ENCODE data around the gene LGR6.

DNA sequence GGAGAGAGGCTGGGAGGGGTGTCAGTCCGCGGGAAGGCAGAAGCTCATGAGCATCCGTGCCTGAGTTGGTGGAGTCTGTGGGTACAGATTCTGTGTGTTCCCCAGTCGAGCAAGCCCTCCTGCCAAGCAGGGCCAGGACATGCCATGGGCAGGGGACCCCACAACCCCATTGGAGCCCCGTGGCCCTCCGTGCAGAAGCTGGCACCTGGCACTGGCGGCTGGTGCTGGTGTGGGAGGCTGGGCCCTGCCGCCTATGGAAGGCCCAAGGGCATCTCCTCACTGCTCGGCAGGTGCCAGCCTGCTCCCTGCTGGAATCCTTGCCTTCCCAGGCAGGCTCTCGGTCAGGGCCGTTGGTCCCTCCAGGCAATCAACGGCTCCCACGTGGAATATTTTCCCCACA lies 74.4 kb downstream of the LGR6 start:
- no peak for TF ChIP-seq CTCF (IDR thresholded peaks at IDR 0.05; ENCODE audit: low read length)
- no peak for TF ChIP-seq EZH2 (IDR thresholded peaks at IDR 0.05; ENCODE audit: borderline replicate concordance, low read length)

All from OCI-LY1 (cell line).